Tibial artery (tissue), 4 donors: ENCODE measurements around the gene MINDY3.

Source experiments
- DNase-seq, 2 donors: peaks; one replicate each; pipeline ENCODE4 v3.0.0-alpha.2; 2019
- H3K27ac ChIP-seq, 2 donors: fragments of 200-600 bp; sonication (generic) in 1 of 2; 1 replicate in 1 of 2; 2 replicates in 1 of 2; pipeline ENCODE4 v1.5.1; 2018 to 2019; ENCODE audit warnings: mild to moderate bottlenecking in 1 of 2
- H3K27me3 ChIP-seq, 2 donors: fragments of 200-600 bp; sonication (generic) in 1 of 2; one replicate each; pipeline versions ENCODE4 v1.5.1 to v1.6.0; 2016 to 2019
- H3K36me3 ChIP-seq, 3 donors: fragments of 200-600 bp; sonication (generic) in 2 of 3; one replicate each; pipeline ENCODE4 v1.5.1; 2016 to 2019; ENCODE audit warnings: mild to moderate bottlenecking in 2 of 3
- H3K4me1 ChIP-seq, 4 donors: fragments of 200-600 bp; sonication (generic) in 2 of 4; 1 replicate in 3 of 4; 2 replicates in 1 of 4; pipeline ENCODE4 v1.5.1; 2016 to 2019
- H3K4me3 ChIP-seq, 2 donors: fragments of 200-600 bp; sonication (generic) in 1 of 2; 1 replicate in 1 of 2; 2 replicates in 1 of 2; pipeline ENCODE4 v1.5.1; 2018 to 2019; ENCODE audit warnings: mild to moderate bottlenecking in 2 of 2
- H3K9me3 ChIP-seq, 3 donors: fragments of 200-600 bp; sonication (generic) in 1 of 3; one replicate each; pipeline ENCODE4 v1.5.1; 2016 to 2019
- intact Hi-C: fragments of 100-400 bp; cut with DNase I; formaldehyde crosslinking; loops from one replicate; pipeline ENCODE4 v1.15.0; 2023; ENCODE audit warnings: low total_unique reads
- TF ChIP-seq, protein P1 (sequence below), 2 experiments: fragments of 200-600 bp in 1 of 2; fragments of 450-650 bp in 1 of 2; IDR thresholded peaks; one replicate each; pipeline ENCODE4 v1.5.1; 2017 to 2019; ENCODE audit warnings: antibody characterized with exemption in 2 of 2, mild to moderate bottlenecking in 1 of 2, moderate library complexity in 1 of 2

The MINDY3 gene

DNA sequence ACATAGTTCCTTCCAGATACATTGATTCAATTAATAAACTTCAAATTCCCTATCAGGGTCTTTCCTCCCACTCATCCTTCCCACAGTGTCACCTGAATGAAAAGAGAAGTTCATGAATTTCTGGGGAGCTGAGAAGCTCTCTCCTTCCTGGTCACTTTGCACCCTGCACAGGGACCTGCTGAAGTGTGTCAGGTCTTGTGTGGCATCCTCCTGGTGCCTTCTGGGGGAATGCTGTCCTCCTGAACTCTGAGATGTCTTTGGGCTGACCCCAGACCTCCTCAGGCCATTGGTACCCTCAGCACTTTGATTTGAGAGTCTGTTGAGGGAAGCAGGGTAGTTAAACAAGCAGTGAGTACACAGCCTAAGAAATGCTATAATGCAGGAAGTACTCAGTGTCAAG is 101.0 kb downstream of the MINDY3 start:
- DNase-seq: no peak

DNA sequence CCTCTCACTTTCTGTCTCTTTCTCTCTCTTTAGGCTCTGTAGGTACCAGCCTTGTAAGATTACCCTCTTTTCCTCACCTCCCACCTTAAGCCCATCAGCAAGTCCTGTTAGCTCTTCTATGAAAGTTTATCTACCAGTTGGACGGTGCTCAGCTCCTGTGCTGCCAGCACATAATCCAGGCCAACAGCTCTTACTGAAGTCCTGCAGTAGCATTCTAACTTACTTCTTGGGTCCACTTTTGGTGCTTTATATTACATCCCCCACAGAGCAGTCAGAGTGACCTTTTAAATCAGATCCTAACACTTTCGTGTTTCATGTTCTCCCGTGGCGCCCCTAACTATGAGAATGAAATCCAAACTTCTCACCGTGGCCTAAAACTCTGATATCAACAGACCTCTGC is 101.7 kb downstream of the MINDY3 start:
- Histone ChIP-seq H3K27me3 (no peaks in the 10 kb centered on the region), H3K27ac (no peak overlapping the region), H3K4me3 (no peak overlapping the region), H3K36me3 (no peaks in the 10 kb centered on the region), H3K4me1 (no peaks in the 10 kb centered on the region), H3K9me3 (no peaks in the 10 kb centered on the region)
- intact Hi-C loops: no loop called here
- DNase-seq: no peak
- TF ChIP-seq, protein P1, sequence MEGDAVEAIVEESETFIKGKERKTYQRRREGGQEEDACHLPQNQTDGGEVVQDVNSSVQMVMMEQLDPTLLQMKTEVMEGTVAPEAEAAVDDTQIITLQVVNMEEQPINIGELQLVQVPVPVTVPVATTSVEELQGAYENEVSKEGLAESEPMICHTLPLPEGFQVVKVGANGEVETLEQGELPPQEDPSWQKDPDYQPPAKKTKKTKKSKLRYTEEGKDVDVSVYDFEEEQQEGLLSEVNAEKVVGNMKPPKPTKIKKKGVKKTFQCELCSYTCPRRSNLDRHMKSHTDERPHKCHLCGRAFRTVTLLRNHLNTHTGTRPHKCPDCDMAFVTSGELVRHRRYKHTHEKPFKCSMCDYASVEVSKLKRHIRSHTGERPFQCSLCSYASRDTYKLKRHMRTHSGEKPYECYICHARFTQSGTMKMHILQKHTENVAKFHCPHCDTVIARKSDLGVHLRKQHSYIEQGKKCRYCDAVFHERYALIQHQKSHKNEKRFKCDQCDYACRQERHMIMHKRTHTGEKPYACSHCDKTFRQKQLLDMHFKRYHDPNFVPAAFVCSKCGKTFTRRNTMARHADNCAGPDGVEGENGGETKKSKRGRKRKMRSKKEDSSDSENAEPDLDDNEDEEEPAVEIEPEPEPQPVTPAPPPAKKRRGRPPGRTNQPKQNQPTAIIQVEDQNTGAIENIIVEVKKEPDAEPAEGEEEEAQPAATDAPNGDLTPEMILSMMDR (IDR thresholded peaks at IDR 0.05): no peak

More for the DNA sequence above, 101.0 kb downstream of the MINDY3 start:
- TF ChIP-seq, protein P1 (IDR thresholded peaks at IDR 0.05): no peak
- Histone ChIP-seq H3K27ac (no peak overlapping the region), H3K4me1 (no peaks in the 10 kb centered on the region), H3K9me3 (no peaks in the 10 kb centered on the region), H3K27me3 (no peaks in the 10 kb centered on the region), H3K36me3 (no peaks in the 10 kb centered on the region), H3K4me3 (no peak overlapping the region)
- intact Hi-C loops: no loop called here

DNA sequence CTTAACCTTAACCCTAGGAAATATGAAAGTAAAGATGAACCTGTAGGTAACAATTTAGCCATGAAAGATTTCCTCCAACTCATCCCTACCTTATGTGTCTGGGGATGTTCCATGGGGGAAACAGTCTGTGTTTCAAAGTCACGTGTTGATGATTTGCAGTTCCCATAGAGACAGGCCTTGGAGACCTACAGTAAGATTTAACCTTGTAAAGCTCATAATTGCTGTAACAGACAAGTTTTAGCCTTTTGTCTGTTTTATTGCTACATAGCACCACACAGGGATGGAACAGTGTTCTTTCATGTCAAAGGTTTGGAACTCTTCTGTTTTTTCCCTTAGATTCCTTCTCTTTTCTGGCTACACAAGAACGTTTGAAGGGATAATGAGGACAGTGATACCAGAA is 105.4 kb downstream of the MINDY3 start:
- intact Hi-C loops: no loop called here
- H3K27ac ChIP-seq: no peak overlapping the region
- H3K36me3 ChIP-seq: no peaks in the 10 kb centered on the region
- TF ChIP-seq, protein P1 (IDR thresholded peaks at IDR 0.05): no peak
- no peaks in the 10 kb centered on the region for H3K27me3 ChIP-seq
- no peak for DNase-seq
- no peaks in the 10 kb centered on the region for H3K4me1 ChIP-seq
- no peak overlapping the region for H3K4me3 ChIP-seq
- no peaks in the 10 kb centered on the region for H3K9me3 ChIP-seq

DNA sequence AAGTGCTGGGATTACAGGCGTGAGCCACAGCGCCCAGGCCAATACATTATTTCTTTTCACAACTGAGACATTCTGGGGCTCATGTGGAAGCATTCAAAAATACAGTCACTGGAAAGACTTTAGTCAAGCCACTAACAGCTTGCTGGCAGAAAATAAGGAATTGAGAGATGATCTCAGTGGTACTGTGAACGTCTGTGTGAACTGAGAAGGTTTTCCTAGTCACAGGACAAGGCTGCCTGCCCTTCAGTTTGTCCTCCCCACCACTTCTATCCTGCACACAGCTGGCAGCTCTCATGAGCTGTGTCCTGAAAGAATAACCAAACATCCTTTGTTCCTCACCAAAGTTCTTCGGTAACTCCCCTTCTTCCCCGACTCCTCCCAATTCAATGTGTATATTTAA is 109.3 kb downstream of the MINDY3 start:
- Histone ChIP-seq H3K27ac (no peak overlapping the region), H3K27me3 (no peaks in the 10 kb centered on the region), H3K4me3 (no peak overlapping the region), H3K4me1 (peaks cover 0 to 7% (median 0%) of the 10 kb centered on the region in 4 donors), H3K36me3 (no peaks in the 10 kb centered on the region), H3K9me3 (no peaks in the 10 kb centered on the region)
- no peak for DNase-seq
- intact Hi-C loops: no loop called here
- TF ChIP-seq, protein P1 (IDR thresholded peaks at IDR 0.05): no peak

DNA sequence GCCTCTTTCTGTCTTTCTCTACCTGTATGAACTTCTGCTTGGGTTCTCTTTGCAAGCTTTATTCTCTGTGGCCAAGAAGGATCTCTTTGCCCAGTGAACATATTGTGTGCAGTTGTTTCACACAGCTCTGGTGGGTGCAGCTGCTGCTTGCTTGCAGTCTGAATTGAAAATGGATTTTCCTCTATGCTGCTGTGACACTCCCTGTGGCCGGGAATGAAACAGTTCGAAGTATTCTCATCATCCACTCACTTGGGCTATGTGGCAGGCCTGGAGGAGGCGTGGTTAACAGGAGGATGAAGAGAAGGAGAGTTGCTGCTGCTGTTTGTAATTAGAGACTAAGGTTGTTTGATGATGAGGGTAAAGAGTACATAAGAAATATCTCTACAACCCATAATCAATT is 112.2 kb downstream of the MINDY3 start:
- TF ChIP-seq, protein P1 (IDR thresholded peaks at IDR 0.05): no peak
- DNase-seq: no peak
- Histone ChIP-seq H3K4me3 (no peak overlapping the region), H3K9me3 (no peaks in the 10 kb centered on the region), H3K36me3 (no peaks in the 10 kb centered on the region), H3K4me1 (peaks cover 0 to 16% (median 0%) of the 10 kb centered on the region in 4 donors), H3K27ac (no peak overlapping the region), H3K27me3 (no peaks in the 10 kb centered on the region)
- intact Hi-C loops: loop anchor here (10.0 kb wide), 1 partner anchor 323 kb away; no protein-coding TSS in a partner anchor

DNA sequence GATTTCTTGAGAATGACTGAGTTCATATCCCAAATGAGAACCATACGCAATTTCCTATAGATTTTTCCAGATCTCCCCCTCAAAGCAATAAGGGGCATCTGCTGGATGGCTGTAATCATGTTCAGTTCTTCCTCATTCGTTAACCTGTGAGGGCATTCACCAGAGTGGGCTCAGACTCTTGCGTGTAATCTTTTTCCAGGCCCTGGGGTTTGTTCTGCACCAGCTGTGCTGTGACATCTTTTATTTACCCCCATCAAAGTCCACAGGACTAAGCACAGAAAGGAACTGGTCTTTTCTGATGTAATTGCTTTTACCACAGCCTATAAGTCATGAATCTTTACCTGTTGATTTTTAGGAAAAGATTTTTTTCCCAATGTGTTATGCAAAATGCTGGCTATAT is 112.7 kb downstream of the MINDY3 start:
- Histone ChIP-seq H3K4me1 (peaks cover 0 to 16% (median 0%) of the 10 kb centered on the region in 4 donors), H3K9me3 (no peaks in the 10 kb centered on the region), H3K36me3 (no peaks in the 10 kb centered on the region), H3K27ac (no peak overlapping the region), H3K4me3 (no peak overlapping the region), H3K27me3 (no peaks in the 10 kb centered on the region)
- no peak for DNase-seq
- intact Hi-C loops: loop anchor here (10.0 kb wide), 1 partner anchor 323 kb away; no protein-coding TSS in a partner anchor
- TF ChIP-seq, protein P1 (IDR thresholded peaks at IDR 0.05): no peak
